HCT116 (cell line): ENCODE data around the gene OXER1. TPM values are rescaled to one million over a fixed set of nuclear protein-coding genes. Genes with fewer than 3 reads are reported as not detected.

Experiments used
- ATAC-seq: fragments of 200-7000 bp; cut with Tn5 transposase; 2 replicates; pipeline ENCODE4 v1.9.1; 2020; ENCODE audit warnings: mild to moderate bottlenecking, moderate library complexity
- BruUV-seq: library from RNA; stranded (reverse); fragments of 400-500 nt; replicated peaks from 2 replicates; lab custom pipeline; 2021; lab: Mats Ljungman, UMichigan
- CTCF ChIA-PET: fragments of 300-600 bp; sonication (Branson Sonifier 250); formaldehyde crosslinking; loops from one replicate; lab custom pipeline; 2021; ENCODE audit warnings: antibody characterized with exemption; lab: Charles Lee
- POLR2A ChIA-PET: fragments of 300-600, 350-600 bp; sonication (Branson Sonifier 250); formaldehyde crosslinking; loops from one replicate; lab custom pipeline; 2021; ENCODE audit warnings: antibody characterized with exemption; lab: Charles Lee
- RAD21 ChIA-PET, 2 experiments: fragments of 300-600 bp; sonication (Branson Sonifier 250); formaldehyde crosslinking; loops; one replicate each; lab custom pipeline; 2023; ENCODE audit warnings: low total read pairs in 2 of 2; ENCODE audit not compliant: uncharacterized antibody in 2 of 2, unreplicated experiment in 2 of 2, low non-redundant PET in 1 of 2; lab: Charles Lee
- DNase-seq: peaks from one replicate; pipeline ENCODE4 v3.0.0-alpha.2; 2010; ENCODE audit warnings: low read depth, low spot score
- H2AFZ ChIP-seq: fragments of 200-600 bp; shearing (Covaris generic), sonication (generic); 2 replicates; pipeline ENCODE4 v1.6.1; 2017; ENCODE audit warnings: low read depth, mixed run types, mixed read lengths, antibody characterized with exemption, low read length; ENCODE audit not compliant: poor library complexity, severe bottlenecking
- H3K27ac ChIP-seq: 2 replicates; pipeline ENCODE4 v1.5.1; 2012; ENCODE audit warnings: low read depth, low read length
- H3K27me3 ChIP-seq: fragments of 200-600 bp; sonication (generic); 2 replicates; pipeline ENCODE4 v1.6.1; 2016; ENCODE audit warnings: mixed run types, low read length, mixed read lengths; ENCODE audit not compliant: insufficient read depth
- H3K36me3 ChIP-seq, 2 experiments: fragments of 200-500 bp in 1 of 2; fragments of 200-600 bp in 1 of 2; sonication (Bioruptor generic) in 1 of 2; sonication (generic) in 1 of 2; 2 replicates each; pipeline versions ENCODE4 v1.5.1 to v1.6.1; 2014 to 2016; ENCODE audit warnings: low read length in 2 of 2, inconsistent platforms in 1 of 2, mixed read lengths in 1 of 2, mixed run types in 1 of 2; ENCODE audit not compliant: insufficient read depth in 2 of 2, control insufficient read depth in 1 of 2
- H3K4me1 ChIP-seq, 2 experiments: fragments of 200-600 bp in 1 of 2; sonication (generic) in 1 of 2; 2 replicates each; pipeline versions ENCODE4 v1.5.1 to v1.6.1; 2012 to 2017; ENCODE audit warnings: low read length in 2 of 2, inconsistent platforms in 1 of 2, mild to moderate bottlenecking in 1 of 2, mixed read lengths in 1 of 2, mixed run types in 1 of 2, moderate library complexity in 1 of 2; ENCODE audit not compliant: insufficient read depth in 2 of 2, control insufficient read depth in 1 of 2
- H3K4me2 ChIP-seq: fragments of 200-600 bp; sonication (generic); 2 replicates; pipeline ENCODE4 v1.6.1; 2017; ENCODE audit warnings: mixed run types, low read length, mixed read lengths
- H3K4me3 ChIP-seq, 2 experiments: fragments of 200-600 bp in 1 of 2; sonication (generic) in 1 of 2; replicated peaks in 1 of 2; 2 replicates each; pipeline ENCODE4 v1.5.1; 2011 to 2016; ENCODE audit warnings: low read length in 2 of 2, control low read depth in 1 of 2, low read depth in 1 of 2, mild to moderate bottlenecking in 1 of 2, mixed read lengths in 1 of 2, mixed run types in 1 of 2
- H3K79me2 ChIP-seq: fragments of 200-600 bp; sonication (generic); 2 replicates; pipeline ENCODE4 v1.6.1; 2017; ENCODE audit warnings: mild to moderate bottlenecking, mixed run types, low read length, moderate library complexity, mixed read lengths; ENCODE audit not compliant: insufficient read depth
- H3K9ac ChIP-seq: fragments of 200-600 bp; sonication (generic); 2 replicates; pipeline ENCODE4 v1.6.1; 2016; ENCODE audit warnings: low read length, mixed read lengths
- H3K9me2 ChIP-seq: fragments of 200-600 bp; sonication (generic), shearing (Covaris generic); 2 replicates; pipeline ENCODE4 v1.6.1; 2017; ENCODE audit warnings: mixed run types, mild to moderate bottlenecking, moderate library complexity; ENCODE audit not compliant: insufficient read depth
- H3K9me3 ChIP-seq, 2 experiments: fragments of 200-500 bp in 1 of 2; fragments of 200-600 bp in 1 of 2; sonication (Bioruptor generic) in 1 of 2; sonication (generic) in 1 of 2; 2 replicates each; pipeline ENCODE4 v1.6.1; 2014 to 2017; ENCODE audit warnings: low read length in 2 of 2, mixed read lengths in 2 of 2, inconsistent platforms in 1 of 2, low read depth in 1 of 2, mild to moderate bottlenecking in 1 of 2, mixed run types in 1 of 2, moderate library complexity in 1 of 2; ENCODE audit not compliant: control insufficient read depth in 1 of 2, insufficient read depth in 1 of 2
- H4K20me1 ChIP-seq: fragments of 200-600 bp; sonication (generic), shearing (Covaris generic); 2 replicates; pipeline ENCODE4 v1.6.1; 2017; ENCODE audit warnings: mixed run types, mild to moderate bottlenecking, moderate library complexity; ENCODE audit not compliant: insufficient read depth
- CBX3 ChIP-seq: IDR thresholded peaks from 2 replicates; pipeline ENCODE4 v1.6.1; 2012; ENCODE audit warnings: low read depth
- CTCF ChIP-seq, 3 experiments: fragments of 200-600 bp in 1 of 3; sonication (generic) in 1 of 3; IDR thresholded peaks in 2 of 3; conservative IDR thresholded peaks in 1 of 3; 2 replicates each; pipeline ENCODE4 v1.5.1; 2012 to 2017; ENCODE audit warnings: low read depth in 2 of 3, low read length in 2 of 3, antibody characterized with exemption in 1 of 3, borderline replicate concordance in 1 of 3, control low read depth in 1 of 3, mild to moderate bottlenecking in 1 of 3, mixed read lengths in 1 of 3, mixed run types in 1 of 3, moderate library complexity in 1 of 3; ENCODE audit not compliant: insufficient read depth in 1 of 3
- EGR1 ChIP-seq: IDR thresholded peaks from 2 replicates; pipeline ENCODE4 v1.6.1; 2012; ENCODE audit warnings: low read depth
- EZH2 ChIP-seq: fragments of 200-600 bp; sonication (generic); IDR thresholded peaks from 2 replicates; pipeline ENCODE4 v1.6.1; 2017; ENCODE audit warnings: antibody characterized with exemption, mixed run types
- EZH2phosphoT487 ChIP-seq: fragments of 200-600 bp; IDR thresholded peaks from 2 replicates; pipeline ENCODE4 v1.6.1; 2018; ENCODE audit warnings: antibody characterized with exemption, borderline replicate concordance
- FOSL1 ChIP-seq: IDR thresholded peaks from 2 replicates; pipeline ENCODE4 v1.6.1; 2012; ENCODE audit warnings: low read depth
- MAX ChIP-seq: IDR thresholded peaks from 2 replicates; pipeline ENCODE4 v1.6.1; 2012
- POLR2AphosphoS5 ChIP-seq: IDR thresholded peaks from 2 replicates; pipeline ENCODE4 v1.6.1; 2011; ENCODE audit warnings: mild to moderate bottlenecking, low read depth, low read length, moderate library complexity
- RAD21 ChIP-seq: IDR thresholded peaks from 2 replicates; pipeline ENCODE4 v1.6.1; 2012; ENCODE audit warnings: low read depth, mild to moderate bottlenecking
- REST ChIP-seq: IDR thresholded peaks from 2 replicates; pipeline ENCODE4 v1.6.1; 2012; ENCODE audit warnings: low read depth
- SRF ChIP-seq: IDR thresholded peaks from 2 replicates; pipeline ENCODE4 v1.6.1; 2012; ENCODE audit warnings: low read depth
- TCF7L2 ChIP-seq: IDR thresholded peaks from 2 replicates; pipeline ENCODE4 v1.7.0; 2011; ENCODE audit warnings: borderline replicate concordance, inconsistent platforms; ENCODE audit not compliant: insufficient read depth, insufficient read length; ENCODE audit errors: extremely low read depth
- YY1 ChIP-seq: IDR thresholded peaks from 2 replicates; pipeline ENCODE4 v1.6.1; 2011; ENCODE audit warnings: low read length, low read depth, moderate library complexity, mild to moderate bottlenecking; ENCODE audit not compliant: insufficient replicate concordance; ENCODE audit errors: extremely low read depth
- ZBTB33 ChIP-seq: IDR thresholded peaks from 2 replicates; pipeline ENCODE4 v1.6.1; 2011; ENCODE audit warnings: mild to moderate bottlenecking, low read length, moderate library complexity; ENCODE audit not compliant: insufficient replicate concordance; ENCODE audit errors: extremely low read depth
- ZFX ChIP-seq: fragments of 450-650 bp; IDR thresholded peaks from 2 replicates; pipeline ENCODE4 v1.6.1; 2017
- ZNF274 ChIP-seq: fragments of 200-500 bp; sonication (Bioruptor generic); IDR thresholded peaks from 2 replicates; pipeline ENCODE4 v1.6.1; 2014; ENCODE audit warnings: mild to moderate bottlenecking, low read depth, low read length, inconsistent platforms
- intact Hi-C: fragments of 100-400 bp; cut with micrococcal nuclease; formaldehyde crosslinking; loops from 2 replicates; pipeline ENCODE4 v1.10.0; 2022
- total RNA-seq: library from RNA; stranded (reverse); gene quantifications from one replicate; pipeline ENCODE4 v1.2.1, GENCODE V29; 2021; ENCODE audit not compliant: unreplicated experiment

Gene OXER1
- total RNA-seq, 1 experiment from 2014 or later = not detected

- H3K36me3 ChIP-seq = no peaks in the 10 kb centered on the region
- no TSS peak for BruUV-seq
- ChIA-PET CTCF (interaction anchor here (0.5 kb wide), 1 partner anchor 46 kb away, joined by 3 read pairs; no protein-coding TSS in a partner anchor), RAD21 (no interaction called here), POLR2A (no interaction called here)
- H3K9ac ChIP-seq = no peak overlapping the region
- no peak overlapping the region for H3K4me3 ChIP-seq
- no peak overlapping the region for H3K27ac ChIP-seq
- no peaks in the 10 kb centered on the region for H4K20me1 ChIP-seq
- no peaks in the 10 kb centered on the region for H3K79me2 ChIP-seq
- H3K9me3 ChIP-seq = no peaks in the 10 kb centered on the region; a peak in 1 of 4 replicates
- H3K9me2 ChIP-seq = 0 out of 2 replicates have a peak, but pooled peaks cover 4% of the 10 kb centered on the region
- no peak overlapping the region for H3K4me2 ChIP-seq
- H3K4me1 ChIP-seq = peaks cover 0 to 13% of the 10 kb centered on the region in 2 experiments; a peak in 2 of 4 replicates
- H3K27me3 ChIP-seq = no peaks in the 10 kb centered on the region
- TF ChIP-seq MAX (no peak), TCF7L2 (no peak), EGR1 (no peak), RAD21 (no peak), FOSL1 (no peak), SRF (no peak), CBX3 (no peak), CTCF (IDR thresholded peaks at IDR 0.05 in 2 of 3, conservative IDR thresholded peaks at IDR 0.05 in 1 of 3; ENCODE audit: borderline replicate concordance in 1 of 3, insufficient read depth in 1 of 3, low read depth in 2 of 3, low read length in 2 of 3) (no peak), EZH2phosphoT487 (no peak), YY1 (no peak), ZFX (no peak), POLR2AphosphoS5 (no peak), EZH2 (no peak), REST (no peak), ZBTB33 (no peak), ZNF274 (no peak)
- ATAC-seq (no peak), DNase-seq (no peak)
- intact Hi-C loops = no loop called here
- H2AFZ ChIP-seq = no peak overlapping the region
Observed at GRCh38 chr2:42744545-42745082, 19.3 kb downstream of the OXER1 start.
